GM19023 (cell line): ENCODE results near the gene NUB1.

Experiments used
- ATAC-seq: cut with Tn5 transposase; IDR thresholded peaks from one replicate; pipeline ENCODE4 v1.9.1; 2021; ENCODE audit warnings: mild to moderate bottlenecking, moderate library complexity; ENCODE audit not compliant: unreplicated experiment

Gene NUB1

GRCh38 chr7:151422212-151422611, 80.6 kb downstream of the NUB1 start:
- no peak for ATAC-seq

GRCh38 chr7:151423226-151423625, 81.6 kb downstream of the NUB1 start:
- ATAC-seq: no peak

- no peak for ATAC-seq
Measured at GRCh38 chr7:151423936-151424335, 82.3 kb downstream of the NUB1 start.

GRCh38 chr7:151424799-151425198, 83.2 kb downstream of the NUB1 start:
- no peak for ATAC-seq

- no peak for ATAC-seq
Measured at GRCh38 chr7:151425670-151426440, 84.2 kb downstream of the NUB1 start.

GRCh38 chr7:151426441-151426903, 84.9 kb downstream of the NUB1 start:
- ATAC-seq: no peak

GRCh38 chr7:151426904-151427704, 85.5 kb downstream of the NUB1 start:
- no peak for ATAC-seq

GRCh38 chr7:151427705-151428377, 86.2 kb downstream of the NUB1 start:
- ATAC-seq: no peak
